Kidney (tissue), 14 donors: ENCODE data around the gene ERCC5. TPM values are rescaled to one million over a fixed set of nuclear protein-coding genes. Genes with fewer than 3 reads are reported as not detected.

Source experiments
- DNase-seq, 5 donors: peaks; one replicate each; pipeline ENCODE4 v3.0.0-alpha.2; 2013 to 2020
- FAIRE-seq: peaks from 2 replicates; lab custom pipeline; 2012; peaks lifted over from hg19 to GRCh38; lab: Jason Lieb, UNC
- H3K27ac ChIP-seq, 2 donors: one replicate each; pipeline ENCODE4 v1.7.0; 2013; ENCODE audit warnings: low read depth in 2 of 2, low read length in 2 of 2, inconsistent platforms in 1 of 2
- H3K27me3 ChIP-seq: one replicate; pipeline ENCODE4 v1.7.1; 2013; ENCODE audit warnings: low read length, inconsistent platforms; ENCODE audit not compliant: control insufficient read depth, insufficient read depth
- H3K36me3 ChIP-seq, 3 donors: one replicate each; pipeline versions ENCODE4 v1.7.0 to v1.7.1; 2013; ENCODE audit warnings: low read length in 3 of 3, control low read depth in 1 of 3, inconsistent platforms in 1 of 3; ENCODE audit not compliant: insufficient read depth in 3 of 3, control insufficient read depth in 2 of 3
- H3K4me1 ChIP-seq, 3 donors: one replicate each; pipeline versions ENCODE4 v1.7.0 to v1.7.1; 2013; ENCODE audit warnings: low read length in 3 of 3, inconsistent platforms in 1 of 3, low read depth in 1 of 3; ENCODE audit not compliant: control insufficient read depth in 2 of 3, insufficient read depth in 2 of 3
- H3K4me3 ChIP-seq, 3 donors: one replicate each; pipeline versions ENCODE4 v1.7.0 to v1.8.1; 2013; ENCODE audit warnings: low read length in 3 of 3, control low read depth in 1 of 3, inconsistent platforms in 1 of 3
- H3K9ac ChIP-seq, 3 donors: one replicate each; pipeline versions ENCODE4 v1.7.0 to v1.7.1; 2013; ENCODE audit warnings: low read length in 3 of 3, control low read depth in 1 of 3, inconsistent platforms in 1 of 3
- H3K9me3 ChIP-seq, 3 donors: one replicate each; pipeline versions ENCODE4 v1.7.0 to v1.7.1; 2013; ENCODE audit warnings: low read length in 3 of 3, control low read depth in 1 of 3, inconsistent platforms in 1 of 3; ENCODE audit not compliant: control insufficient read depth in 2 of 3, insufficient read depth in 1 of 3
- intact Hi-C: fragments of 100-400 bp; cut with DNase I; formaldehyde crosslinking; loops from one replicate; pipeline ENCODE4 v1.11.1; 2022
- polyA plus RNA-seq: library from polyadenylated mRNA; stranded (reverse); fragments of 350-450 nt; fragmentation: Illumina TruSeq; extraction: RNeasy Lipid Tissue Mini Kit (QIAGEN cat#74804); gene quantifications from one replicate; pipeline ENCODE4 v1.2.3, GENCODE V29; 2014; ENCODE audit warnings: low read depth, low replicate concordance; ENCODE audit not compliant: insufficient read depth
- total RNA-seq: library from RNA; stranded (reverse); fragmentation: NEBNext Ultra II Directional; extraction: Animal tissue kit (Norgen Biotek cat#: 25700); gene quantifications from one replicate; pipeline ENCODE4 v1.2.1, GENCODE V29; 2021
- TF ChIP-seq, protein P1 (sequence below): IDR thresholded peaks from 3 replicates; pipeline ENCODE4 v1.5.1; 2012; ENCODE audit warnings: mild to moderate bottlenecking, moderate library complexity, borderline replicate concordance; ENCODE audit not compliant: insufficient read depth; ENCODE audit errors: extremely low read depth
- donor health status: control.
- donor health status: control.
- donor health status: control.
- donor health status: control.
- donor health status: control.
- donor health status: DM: yes; HTN: yes; CAD: no.
- donor health status: Normal renal cell carcinoma (clear cell type).

The ERCC5 gene
- total and polyA plus RNA-seq, 2 donors from 2014 or later: 37.4 to 56.0 TPM

- TF ChIP-seq, protein P1, sequence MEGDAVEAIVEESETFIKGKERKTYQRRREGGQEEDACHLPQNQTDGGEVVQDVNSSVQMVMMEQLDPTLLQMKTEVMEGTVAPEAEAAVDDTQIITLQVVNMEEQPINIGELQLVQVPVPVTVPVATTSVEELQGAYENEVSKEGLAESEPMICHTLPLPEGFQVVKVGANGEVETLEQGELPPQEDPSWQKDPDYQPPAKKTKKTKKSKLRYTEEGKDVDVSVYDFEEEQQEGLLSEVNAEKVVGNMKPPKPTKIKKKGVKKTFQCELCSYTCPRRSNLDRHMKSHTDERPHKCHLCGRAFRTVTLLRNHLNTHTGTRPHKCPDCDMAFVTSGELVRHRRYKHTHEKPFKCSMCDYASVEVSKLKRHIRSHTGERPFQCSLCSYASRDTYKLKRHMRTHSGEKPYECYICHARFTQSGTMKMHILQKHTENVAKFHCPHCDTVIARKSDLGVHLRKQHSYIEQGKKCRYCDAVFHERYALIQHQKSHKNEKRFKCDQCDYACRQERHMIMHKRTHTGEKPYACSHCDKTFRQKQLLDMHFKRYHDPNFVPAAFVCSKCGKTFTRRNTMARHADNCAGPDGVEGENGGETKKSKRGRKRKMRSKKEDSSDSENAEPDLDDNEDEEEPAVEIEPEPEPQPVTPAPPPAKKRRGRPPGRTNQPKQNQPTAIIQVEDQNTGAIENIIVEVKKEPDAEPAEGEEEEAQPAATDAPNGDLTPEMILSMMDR: no peak
- Histone ChIP-seq H3K36me3 (no peaks in the 10 kb centered on the region), H3K9ac (no peak overlapping the region), H3K9me3 (no peaks in the 10 kb centered on the region), H3K27me3 (no peaks in the 10 kb centered on the region), H3K27ac (no peak overlapping the region), H3K4me1 (no peaks in the 10 kb centered on the region), H3K4me3 (no peak overlapping the region)
- intact Hi-C loops: no loop called here
- FAIRE-seq (no peak), DNase-seq (no peak)
These were observed 71.2 kb downstream of the ERCC5 start for GRCh38 chr13:102917019-102917418.

DNA sequence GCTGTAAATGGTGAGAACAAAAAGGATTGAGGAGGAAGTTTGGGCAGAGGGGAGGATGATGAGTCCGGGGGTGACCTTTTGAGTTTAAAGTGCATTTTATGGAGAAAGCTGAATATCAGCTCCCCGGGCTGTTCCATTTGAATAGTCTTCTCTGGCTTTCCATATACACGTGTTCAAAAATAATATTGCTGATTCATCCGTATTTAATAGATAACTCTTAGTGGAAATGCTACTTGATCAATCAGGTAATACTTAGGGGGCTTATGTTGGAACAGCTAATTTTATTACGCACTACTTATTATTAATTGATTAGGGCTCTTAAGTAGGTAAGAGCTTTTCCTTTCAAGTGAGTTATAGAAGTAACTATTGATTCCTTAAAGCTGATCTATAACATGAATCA is 76.4 kb downstream of the ERCC5 start:
- no peaks in the 10 kb centered on the region for H3K36me3 ChIP-seq
- H3K9me3 ChIP-seq: no peaks in the 10 kb centered on the region
- intact Hi-C loops: no loop called here
- H3K9ac ChIP-seq: no peak overlapping the region
- H3K27ac ChIP-seq: no peak overlapping the region
- no peak overlapping the region for H3K4me3 ChIP-seq
- no peaks in the 10 kb centered on the region for H3K4me1 ChIP-seq
- no peaks in the 10 kb centered on the region for H3K27me3 ChIP-seq
- FAIRE-seq: no peak
- TF ChIP-seq, protein P1: no peak
- DNase-seq: no peak

Other genes starting within 250 kb of the ERCC5 start
- gene TPP2, start 249.0 kb upstream of the ERCC5 start, total RNA-seq: 42.2 TPM
- 14.7 TPM for gene TPP2, start 249.0 kb upstream of the ERCC5 start, polyA plus RNA-seq
- gene METTL21C, start 151.0 kb upstream of the ERCC5 start, total RNA-seq: not detected
- gene METTL21C, start 151.0 kb upstream of the ERCC5 start, polyA plus RNA-seq: not detected
- 9.9 TPM for gene TEX30, start 72.2 kb upstream of the ERCC5 start, total RNA-seq
- 22.7 TPM for gene TEX30, start 72.2 kb upstream of the ERCC5 start, polyA plus RNA-seq
- gene POGLUT2, start 47.1 kb upstream of the ERCC5 start, total RNA-seq: 7.0 TPM
- 4.9 TPM for gene POGLUT2, start 47.1 kb upstream of the ERCC5 start, polyA plus RNA-seq
- 36.6 TPM for gene BIVM, start 46.9 kb upstream of the ERCC5 start, total RNA-seq
- 22.1 TPM for gene BIVM, start 46.9 kb upstream of the ERCC5 start, polyA plus RNA-seq
- 0.19 TPM for gene SLC10A2, start 220.4 kb downstream of the ERCC5 start, total RNA-seq
- gene SLC10A2, start 220.4 kb downstream of the ERCC5 start, polyA plus RNA-seq: 4.5 TPM